ENCODE data around the gene RIPK3.

DNA sequence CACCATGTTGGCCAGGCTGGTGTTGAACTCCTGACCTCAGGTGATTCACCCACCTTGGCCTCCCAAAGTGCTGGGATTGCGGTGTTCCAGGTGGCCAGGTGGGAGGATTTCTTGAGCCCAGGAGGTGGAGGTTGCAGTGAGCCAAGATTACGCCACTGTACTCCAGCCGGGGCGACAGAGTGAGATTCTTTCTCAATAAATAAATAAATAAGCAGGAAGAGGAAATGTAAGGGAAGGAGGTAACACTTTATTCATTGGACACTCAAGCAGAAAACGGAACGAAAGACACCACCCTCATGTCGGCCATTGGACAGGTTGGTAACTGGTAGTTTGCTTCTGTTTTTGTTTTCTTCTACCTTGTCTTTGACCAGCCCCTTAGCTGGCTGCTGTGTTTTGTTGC is 15.2 kb upstream of the RIPK3 start:
- no peak for TF ChIP-seq POLR2A (IDR thresholded peaks at IDR 0.05)
- TF ChIP-seq, protein P1, sequence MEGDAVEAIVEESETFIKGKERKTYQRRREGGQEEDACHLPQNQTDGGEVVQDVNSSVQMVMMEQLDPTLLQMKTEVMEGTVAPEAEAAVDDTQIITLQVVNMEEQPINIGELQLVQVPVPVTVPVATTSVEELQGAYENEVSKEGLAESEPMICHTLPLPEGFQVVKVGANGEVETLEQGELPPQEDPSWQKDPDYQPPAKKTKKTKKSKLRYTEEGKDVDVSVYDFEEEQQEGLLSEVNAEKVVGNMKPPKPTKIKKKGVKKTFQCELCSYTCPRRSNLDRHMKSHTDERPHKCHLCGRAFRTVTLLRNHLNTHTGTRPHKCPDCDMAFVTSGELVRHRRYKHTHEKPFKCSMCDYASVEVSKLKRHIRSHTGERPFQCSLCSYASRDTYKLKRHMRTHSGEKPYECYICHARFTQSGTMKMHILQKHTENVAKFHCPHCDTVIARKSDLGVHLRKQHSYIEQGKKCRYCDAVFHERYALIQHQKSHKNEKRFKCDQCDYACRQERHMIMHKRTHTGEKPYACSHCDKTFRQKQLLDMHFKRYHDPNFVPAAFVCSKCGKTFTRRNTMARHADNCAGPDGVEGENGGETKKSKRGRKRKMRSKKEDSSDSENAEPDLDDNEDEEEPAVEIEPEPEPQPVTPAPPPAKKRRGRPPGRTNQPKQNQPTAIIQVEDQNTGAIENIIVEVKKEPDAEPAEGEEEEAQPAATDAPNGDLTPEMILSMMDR (IDR thresholded peaks at IDR 0.05) = no peak

Data from lower leg skin (tissue), 3 donors.